Motor neuron (in vitro differentiated cells): Measurements from ENCODE around the gene NR3C2. TPM values are rescaled to one million over a fixed set of nuclear protein-coding genes. Genes with fewer than 3 reads are reported as not detected.
"Not testable (repeated sequence)": the region's sequence is repeated elsewhere in the genome, so short reads cannot be mapped to it uniquely, and the experiment has no call there.

Experiments
- ATAC-seq, 8 experiments: fragments of 200-7000 bp; cut with Tn5 transposase; replicated peaks in 6 of 8; 2 replicates each; pipeline ENCODE4 v1.8.0; 2021; ENCODE audit warnings: mild to moderate bottlenecking in 8 of 8, moderate library complexity in 8 of 8
- H3K27ac ChIP-seq, 2 donors: fragments of 250-450 bp; sonication (Bioruptor Pico); 2 replicates each; pipeline ENCODE4 v1.9.0; 2021; ENCODE audit warnings: antibody characterized with exemption in 2 of 2, mild to moderate bottlenecking in 2 of 2, moderate library complexity in 1 of 2
- H3K4me1 ChIP-seq, 2 donors: fragments of 250-450 bp; sonication (Bioruptor Pico); replicated peaks in 1 of 2; 2 replicates each; pipeline ENCODE4 v1.6.1; 2021; ENCODE audit warnings: antibody characterized with exemption in 2 of 2, mild to moderate bottlenecking in 2 of 2, moderate library complexity in 1 of 2
- H3K4me3 ChIP-seq, 5 donors: fragments of 250-450 bp; sonication (Bioruptor Pico); 2 replicates each; pipeline ENCODE4 v1.9.0; 2021; ENCODE audit warnings: antibody characterized with exemption in 5 of 5, mild to moderate bottlenecking in 5 of 5, moderate library complexity in 4 of 5
- WGBS, 10 experiments: fragments of 450-650 bp; shearing (Covaris generic); methylation state at CpG; one replicate each; pipeline ENCODE4 v1.0.0; 2022; 5-methylcytosine and 5-hydroxymethylcytosine counted together
- in situ Hi-C, 9 experiments: fragments of 400-800 bp; cut with MboI; loops; one replicate each; pipeline ENCODE4 v1.15.0; 2021; ENCODE audit warnings: low sequenced_read_pairs in 9 of 9, low pct_unique_long_range_greater_than_20kb in 2 of 9; ENCODE audit not compliant: unreplicated experiment in 9 of 9
- total RNA-seq, 8 experiments: library from RNA; unstranded; fragments of 300-600 nt; gene quantifications; 2 replicates each; pipeline versions ENCODE4 v1.2.3 to v1.2.4, GENCODE V29; 2022

The NR3C2 gene
- total RNA-seq, 8 experiments from 2014 or later, result 0.25 to 8.3 (median 1.4) TPM

- 93 to 100% (median 93%) methylated on average over 1 to 3 of the region's 4 CpGs; no CpG with 5 or more reads in 7 of the 10 experiments for WGBS, 10 experiments
- in situ Hi-C loops, ATAC-seq, H3K27ac ChIP-seq, H3K4me3 ChIP-seq, H3K4me1 ChIP-seq: not testable (repeated sequence)
Observed at GRCh38 chr4:148083073-148083472, 359.1 kb downstream of the NR3C2 start.

GRCh38 chr4:148081745-148082144 lies 360.5 kb downstream of the NR3C2 start:
- no peak for ATAC-seq
- in situ Hi-C loops, result no loop called here
- Histone ChIP-seq H3K4me1 (no peaks in the 10 kb centered on the region), H3K4me3 (no peak overlapping the region), H3K27ac (no peak overlapping the region)
- 91 to 100% (median 100%) methylated on average over 1 to 3 of the region's 3 CpGs; no CpG with 5 or more reads in 6 of the 10 experiments for WGBS, 10 experiments

GRCh38 chr4:148081267-148081666 lies 360.9 kb downstream of the NR3C2 start:
- 90 to 100% (median 100%) methylated on average over 1 to 5 of the region's 12 CpGs; no CpG with 5 or more reads in 3 of the 10 experiments for WGBS, 10 experiments
- Histone ChIP-seq H3K27ac (no peak overlapping the region), H3K4me1 (no peaks in the 10 kb centered on the region), H3K4me3 (no peak overlapping the region)
- no peak for ATAC-seq
- in situ Hi-C loops, result no loop called here

GRCh38 chr4:148079961-148080360 lies 362.3 kb downstream of the NR3C2 start:
- 53 to 100% (median 85%) methylated on average over 2 to 7 of the region's 7 CpGs for WGBS, 10 experiments
- no peak overlapping the region for H3K27ac ChIP-seq
- no peak overlapping the region for H3K4me3 ChIP-seq
- in situ Hi-C loops, result no loop called here
- no peaks in the 10 kb centered on the region for H3K4me1 ChIP-seq
- ATAC-seq, result no peak

GRCh38 chr4:148078061-148078460 lies 364.2 kb downstream of the NR3C2 start:
- ATAC-seq, result no peak
- Histone ChIP-seq H3K4me3 (no peak overlapping the region), H3K4me1 (peaks cover 0 to 3% of the 10 kb centered on the region in 2 donors), H3K27ac (no peak overlapping the region)
- 80 to 100% (median 97%) methylated on average over 1 to 2 of the region's 2 CpGs; no CpG with 5 or more reads in 6 of the 10 experiments for WGBS, 10 experiments
- in situ Hi-C loops, result no loop called here

GRCh38 chr4:148077581-148077980 lies 364.6 kb downstream of the NR3C2 start:
- WGBS, 10 experiments, result 80 to 100% (median 100%) methylated on average over 1 of the region's 1 CpG; no CpG with 5 or more reads in 4 of the 10 experiments
- Histone ChIP-seq H3K27ac (no peak overlapping the region), H3K4me3 (no peak overlapping the region), H3K4me1 (peaks cover 0 to 3% of the 10 kb centered on the region in 2 donors)
- in situ Hi-C loops, result no loop called here
- ATAC-seq, result no peak

GRCh38 chr4:148076964-148077363 lies 365.2 kb downstream of the NR3C2 start:
- in situ Hi-C loops, result no loop called here
- Histone ChIP-seq H3K27ac (no peak overlapping the region), H3K4me1 (peaks cover 0 to 3% of the 10 kb centered on the region in 2 donors), H3K4me3 (no peak overlapping the region)
- 83 to 100% (median 90%) methylated on average over 2 to 5 of the region's 5 CpGs; no CpG with 5 or more reads in 3 of the 10 experiments for whole genome bisulfite sequencing, 10 experiments
- ATAC-seq, result no peak

GRCh38 chr4:148075438-148075837 lies 366.8 kb downstream of the NR3C2 start:
- WGBS, 10 experiments, result 84 to 100% (median 100%) methylated on average over 1 to 3 of the region's 3 CpGs; no CpG with 5 or more reads in 1 of the 10 experiments
- Histone ChIP-seq H3K4me1 (peaks cover 0 to 3% of the 10 kb centered on the region in 2 donors), H3K27ac (no peak overlapping the region), H3K4me3 (no peak overlapping the region)
- in situ Hi-C loops, result no loop called here
- no peak for ATAC-seq

- 87 to 100% (median 98%) methylated on average over 1 to 4 of the region's 5 CpGs; no CpG with 5 or more reads in 6 of the 10 experiments for WGBS, 10 experiments
- no peak for ATAC-seq
- no peak overlapping the region for H3K27ac ChIP-seq
Observed at GRCh38 chr4:148074462-148074861, 367.8 kb downstream of the NR3C2 start.

GRCh38 chr4:148073349-148073748 lies 368.9 kb downstream of the NR3C2 start:
- no peak for ATAC-seq
- WGBS, 10 experiments, result 83 to 100% (median 92%) methylated on average over 2 to 3 of the region's 6 CpGs; no CpG with 5 or more reads in 3 of the 10 experiments
- Histone ChIP-seq H3K4me3 (no peak overlapping the region), H3K27ac (no peak overlapping the region), H3K4me1 (peaks cover 0 to 3% of the 10 kb centered on the region in 2 donors)
- in situ Hi-C loops, result no loop called here

More at GRCh38 chr4:148074462-148074861, 367.8 kb downstream of the NR3C2 start:
- H3K4me3 ChIP-seq, result no peak overlapping the region
- H3K4me1 ChIP-seq, result peaks cover 0 to 3% of the 10 kb centered on the region in 2 donors
- in situ Hi-C loops, result no loop called here

GRCh38 chr4:148072789-148073188 lies 369.4 kb downstream of the NR3C2 start:
- no peak for ATAC-seq
- H3K4me3 ChIP-seq, result no peak overlapping the region
- H3K27ac ChIP-seq, result no peak overlapping the region
- peaks cover 0 to 3% of the 10 kb centered on the region in 2 donors for H3K4me1 ChIP-seq
- in situ Hi-C loops, result no loop called here
- 82 to 93% methylated on average over 3 to 5 of the region's 9 CpGs; no CpG with 5 or more reads in 8 of the 10 experiments for WGBS, 10 experiments

- Histone ChIP-seq H3K4me3 (no peak overlapping the region), H3K27ac (no peak overlapping the region), H3K4me1 (peaks cover 0 to 3% of the 10 kb centered on the region in 2 donors)
- in situ Hi-C loops, result no loop called here
- no peak for ATAC-seq
- 40 to 100% (median 82%) methylated on average over 1 to 2 of the region's 4 CpGs; no CpG with 5 or more reads in 4 of the 10 experiments for WGBS, 10 experiments
Observed at GRCh38 chr4:148071009-148071408, 371.2 kb downstream of the NR3C2 start.

- WGBS, 10 experiments, result 33 to 100% (median 60%) methylated on average over 1 to 2 of the region's 3 CpGs; no CpG with 5 or more reads in 5 of the 10 experiments
- H3K4me3 ChIP-seq, result no peak overlapping the region
- ATAC-seq, result peak in 1 of 8 experiments; percentile 10
- peaks cover 6 to 8% of the 10 kb centered on the region in 2 donors for H3K4me1 ChIP-seq
- H3K27ac ChIP-seq, result no peak overlapping the region
- in situ Hi-C loops, result no loop called here
Observed at GRCh38 chr4:148069895-148070178, 372.4 kb downstream of the NR3C2 start.
